NOMO-1 (cell line): ENCODE data around the gene KCTD5.
A peak's percentile ranks its signal among the peaks of the same experiment; 100 is the strongest.
"Not testable (repeated sequence)": the region's sequence is repeated elsewhere in the genome, so short reads cannot be mapped to it uniquely, and the experiment has no call there.

Source experiments
- DNase-seq, 2 experiments: peaks; one replicate each; lab custom pipeline; 2025; ENCODE audit not compliant: unreplicated experiment in 2 of 2; lab: John Stamatoyannopoulos, UW

KCTD5 gene, protein sequence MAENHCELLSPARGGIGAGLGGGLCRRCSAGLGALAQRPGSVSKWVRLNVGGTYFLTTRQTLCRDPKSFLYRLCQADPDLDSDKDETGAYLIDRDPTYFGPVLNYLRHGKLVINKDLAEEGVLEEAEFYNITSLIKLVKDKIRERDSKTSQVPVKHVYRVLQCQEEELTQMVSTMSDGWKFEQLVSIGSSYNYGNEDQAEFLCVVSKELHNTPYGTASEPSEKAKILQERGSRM

DNA sequence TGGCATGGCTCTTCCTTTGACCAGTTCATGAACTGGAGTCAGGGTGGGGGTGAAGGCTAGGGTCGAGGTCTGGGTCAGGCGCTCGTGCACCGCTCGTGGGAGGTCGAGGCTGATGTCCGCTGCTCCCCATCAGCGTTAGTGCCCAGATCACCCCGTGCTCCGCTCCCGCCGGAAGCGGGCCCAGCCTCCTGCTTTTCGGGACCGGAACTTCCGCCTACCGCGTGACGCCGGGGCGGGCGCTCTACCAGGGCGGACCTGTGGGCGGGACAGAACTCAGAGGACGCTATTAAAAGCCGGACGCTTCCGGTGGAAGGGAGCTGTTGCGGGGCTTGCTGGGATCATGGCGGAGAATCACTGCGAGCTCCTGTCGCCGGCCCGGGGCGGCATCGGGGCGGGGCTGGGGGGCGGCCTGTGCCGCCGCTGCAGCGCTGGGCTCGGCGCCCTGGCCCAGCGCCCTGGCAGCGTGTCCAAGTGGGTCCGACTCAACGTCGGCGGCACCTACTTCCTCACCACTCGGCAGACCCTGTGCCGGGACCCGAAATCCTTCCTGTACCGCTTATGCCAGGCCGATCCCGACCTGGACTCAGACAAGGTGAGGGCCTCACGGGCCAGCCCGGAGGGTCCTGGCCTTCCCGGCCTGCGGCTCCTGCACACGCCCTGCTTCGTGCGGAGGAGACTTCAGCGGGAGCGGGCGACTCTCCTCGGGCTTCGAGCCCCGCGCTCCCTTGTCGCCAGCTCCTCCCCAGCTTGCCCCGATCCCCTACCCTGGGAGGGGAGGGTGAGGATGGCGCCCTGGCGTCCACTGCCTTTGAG lies at the start of gene KCTD5:
Gene KCTD5 (plus strand): TSS at position 315 of the 813 bp plus-strand sequence. CDS start 26 bp downstream, at position 341.
- DNase-seq = peak; percentile 92 to 94

DNA sequence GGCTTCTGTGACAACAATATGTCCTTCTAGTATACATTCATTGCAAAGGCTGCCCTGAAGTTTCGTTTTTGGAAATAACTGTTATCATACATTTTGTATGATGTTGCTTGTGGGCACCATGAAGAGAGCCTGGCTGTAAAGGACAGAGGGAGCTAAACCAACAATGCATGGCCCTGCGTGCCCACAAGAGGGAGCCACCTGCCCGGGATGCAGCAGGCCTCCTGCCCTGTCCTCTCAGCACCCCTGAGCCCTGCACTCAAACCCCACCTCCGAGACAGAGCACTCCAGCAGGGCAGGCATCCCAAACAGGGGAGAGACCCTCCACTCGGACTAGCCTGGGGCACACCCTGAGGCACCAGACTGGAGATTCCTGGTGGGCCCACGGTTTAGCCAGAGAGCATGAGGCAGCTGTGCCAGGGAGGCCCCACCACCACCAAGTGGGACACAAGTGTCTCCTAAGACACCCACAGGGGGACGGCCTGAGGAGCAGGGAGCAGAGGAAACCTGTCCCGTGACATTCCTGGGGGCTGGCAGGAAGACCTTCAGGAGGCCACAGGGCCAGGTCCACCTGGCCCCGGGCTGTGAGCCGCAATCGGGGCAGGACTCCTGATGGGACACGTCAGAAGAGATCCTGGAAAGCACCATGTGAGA lies 43.1 kb upstream of the KCTD5 start:
- DNase-seq = not testable (repeated sequence)

DNA sequence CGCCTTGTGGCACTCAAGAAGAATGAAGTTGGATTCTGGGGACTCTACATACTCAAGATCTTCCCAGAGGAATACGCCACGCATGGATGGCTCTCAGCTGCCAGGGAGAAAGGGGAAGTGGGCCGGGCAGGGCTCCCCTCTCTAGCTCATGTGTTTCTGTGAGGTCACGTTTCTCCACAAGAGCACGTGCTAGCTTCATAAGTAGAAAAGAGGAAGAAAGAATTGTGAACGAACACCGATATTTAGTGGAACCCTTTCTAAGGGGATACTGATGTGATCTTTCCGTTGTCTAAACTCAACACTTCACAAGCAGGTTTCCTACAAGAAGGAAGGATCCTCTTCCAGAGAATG lies 42.6 kb upstream of the KCTD5 start:
- not testable (repeated sequence) for DNase-seq

DNA sequence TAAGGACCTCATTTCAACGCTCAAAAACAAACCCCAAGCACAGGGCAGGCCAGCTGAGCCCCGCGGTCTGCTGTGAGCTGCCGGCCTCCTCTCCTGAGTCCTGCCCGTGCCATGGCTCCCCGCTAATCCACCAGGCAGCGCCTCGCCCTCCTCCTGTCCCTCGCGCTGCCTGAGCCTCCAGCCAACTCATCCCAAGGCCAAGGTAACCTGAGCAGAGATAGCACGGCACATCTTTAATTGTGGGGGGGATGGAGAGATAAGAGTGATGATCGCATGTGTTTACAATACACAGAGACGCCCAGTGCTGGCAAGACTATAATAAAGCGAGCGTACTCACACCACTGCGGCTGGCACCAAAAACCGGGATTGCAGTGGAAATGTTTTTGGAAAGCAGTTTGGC lies 39.8 kb upstream of the KCTD5 start:
- not testable (repeated sequence) for DNase-seq

DNA sequence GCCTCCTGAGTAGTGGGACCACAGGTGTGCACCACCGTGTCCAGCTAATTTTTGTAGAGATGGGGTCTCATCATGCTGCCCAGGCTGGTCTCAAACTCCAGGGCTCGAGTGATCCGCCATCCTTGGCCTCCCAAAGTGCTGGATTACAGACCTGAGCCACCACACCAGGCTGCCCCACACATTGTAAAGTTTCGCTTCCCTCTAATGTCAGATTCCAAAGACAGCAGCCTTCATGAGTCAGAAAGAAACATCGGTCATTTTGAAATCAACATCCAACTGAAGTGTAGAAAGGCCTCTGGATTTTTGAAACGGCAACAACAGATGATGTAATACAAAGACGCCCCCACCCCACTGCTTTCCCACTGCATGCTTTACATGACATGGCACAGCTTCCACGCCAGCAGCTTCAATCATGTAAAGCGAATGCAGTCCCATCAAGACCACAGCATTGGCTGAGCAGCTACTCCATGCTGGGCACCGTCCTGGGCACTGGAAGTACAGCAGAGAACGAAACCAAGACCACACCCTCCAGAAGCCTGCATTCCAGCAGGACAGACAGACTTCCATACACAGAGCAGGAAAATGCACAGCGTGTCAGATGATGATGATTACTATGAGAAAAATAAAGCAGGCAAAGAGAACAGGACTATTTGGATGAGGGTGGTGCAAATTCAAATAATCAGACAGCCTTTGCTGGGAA lies 37.4 kb upstream of the KCTD5 start:
- DNase-seq = not testable (repeated sequence)

DNA sequence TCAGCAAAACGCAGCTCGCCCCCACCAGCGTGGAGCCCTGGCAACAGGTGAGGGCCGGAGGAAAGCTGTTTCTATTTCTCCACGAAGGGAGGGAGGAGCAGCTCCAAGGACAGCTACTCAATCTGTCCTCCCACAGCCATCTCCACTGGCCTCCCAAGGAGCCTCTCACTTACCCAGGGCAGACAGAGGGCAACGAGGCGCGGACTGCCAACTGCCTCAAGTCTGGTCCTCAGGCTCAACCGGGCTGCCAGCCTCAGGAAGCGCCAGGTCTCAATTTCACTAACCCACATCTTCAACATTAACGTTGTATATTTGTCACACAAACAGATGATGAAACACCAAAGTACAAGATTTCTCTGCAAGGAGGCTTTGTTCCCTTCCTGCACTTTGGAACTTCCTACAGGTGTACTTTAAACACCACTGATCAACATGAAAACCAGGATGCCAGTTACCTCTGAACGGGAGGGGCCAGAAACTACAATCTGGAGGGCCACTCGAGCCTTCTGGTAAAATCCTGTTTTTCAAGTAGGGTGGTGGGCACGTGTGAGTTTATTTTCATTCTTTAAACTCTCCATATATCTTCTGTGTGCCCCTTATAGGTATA lies 31.0 kb upstream of the KCTD5 start:
- not testable (repeated sequence) for DNase-seq

DNA sequence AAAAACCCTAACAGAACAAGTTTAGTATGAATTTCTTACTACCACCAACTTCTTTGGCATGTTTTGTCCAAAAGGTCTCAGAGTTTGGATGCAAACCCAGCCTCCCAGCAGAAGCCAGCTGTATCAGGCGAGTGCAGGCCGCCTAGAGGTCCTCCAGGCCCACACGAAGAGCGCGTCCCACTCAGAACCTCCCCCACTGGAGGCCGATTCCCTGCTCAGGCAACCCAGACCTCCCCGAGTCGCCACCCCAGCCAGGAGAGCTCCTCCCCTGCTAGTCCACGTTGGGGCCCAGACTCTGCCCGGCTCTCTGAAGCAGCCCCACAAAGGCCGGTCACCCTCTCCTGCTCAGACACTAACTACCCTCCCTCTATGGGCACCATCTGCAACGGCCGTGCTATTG lies 28.4 kb upstream of the KCTD5 start:
- not testable (repeated sequence) for DNase-seq

DNA sequence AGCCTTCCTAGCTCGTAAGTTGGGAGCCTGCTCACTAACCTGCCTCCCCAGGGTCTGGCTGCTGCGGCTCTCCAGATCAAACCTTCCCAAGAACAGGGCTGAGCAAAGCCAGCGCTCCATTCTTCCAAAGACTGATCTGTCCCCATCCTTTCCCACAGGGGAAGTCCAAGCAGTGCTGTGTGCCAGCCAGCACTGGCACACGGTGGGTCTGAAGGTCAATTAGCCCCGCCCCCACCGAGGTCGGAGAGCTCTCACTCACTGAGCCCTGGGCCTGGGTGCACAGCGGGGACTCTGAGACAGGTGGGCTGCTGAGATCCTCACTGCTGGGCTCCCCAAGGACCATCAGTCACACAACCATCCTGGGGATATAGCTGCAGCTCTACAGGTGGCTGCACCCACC lies 27.4 kb upstream of the KCTD5 start:
- not testable (repeated sequence) for DNase-seq

DNA sequence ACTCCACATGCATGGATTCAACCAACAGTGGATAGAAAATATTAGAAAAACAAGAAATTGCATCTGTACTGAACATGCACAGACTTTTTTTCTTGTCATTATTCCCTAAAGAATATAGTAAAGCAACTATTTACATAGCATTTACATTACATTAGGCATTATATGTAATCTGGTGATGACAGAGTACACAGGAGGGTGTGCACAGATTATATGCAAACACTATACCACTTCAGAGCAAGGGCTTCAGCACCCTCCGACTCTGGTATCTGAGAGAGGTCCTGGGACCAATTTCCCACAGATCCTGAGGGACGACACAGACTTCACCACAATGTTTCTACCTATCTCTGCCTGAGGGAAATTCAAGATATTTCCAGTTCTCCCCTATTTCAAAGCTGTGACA lies 25.3 kb upstream of the KCTD5 start:
- DNase-seq = no peak

DNA sequence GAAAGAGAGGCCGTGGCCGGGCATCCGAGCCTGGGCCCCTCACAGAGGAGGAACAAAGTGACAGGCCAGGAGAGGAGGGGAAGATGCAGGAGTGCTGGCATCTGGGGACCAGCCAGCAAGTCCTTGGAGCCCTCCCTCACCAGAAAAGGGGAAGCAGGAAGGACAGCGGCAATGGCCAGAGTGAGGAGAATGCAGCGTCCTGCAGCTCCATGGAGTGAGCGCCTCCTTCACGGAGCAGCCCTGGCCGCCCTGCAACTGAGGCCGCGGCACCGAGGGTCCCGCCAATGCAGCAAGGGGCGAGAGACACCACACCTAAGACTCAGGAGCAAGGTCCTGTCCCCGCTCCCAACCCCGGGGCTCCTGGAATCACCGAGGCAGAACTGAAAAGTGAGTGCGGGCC lies 24.5 kb upstream of the KCTD5 start:
- not testable (repeated sequence) for DNase-seq

DNA sequence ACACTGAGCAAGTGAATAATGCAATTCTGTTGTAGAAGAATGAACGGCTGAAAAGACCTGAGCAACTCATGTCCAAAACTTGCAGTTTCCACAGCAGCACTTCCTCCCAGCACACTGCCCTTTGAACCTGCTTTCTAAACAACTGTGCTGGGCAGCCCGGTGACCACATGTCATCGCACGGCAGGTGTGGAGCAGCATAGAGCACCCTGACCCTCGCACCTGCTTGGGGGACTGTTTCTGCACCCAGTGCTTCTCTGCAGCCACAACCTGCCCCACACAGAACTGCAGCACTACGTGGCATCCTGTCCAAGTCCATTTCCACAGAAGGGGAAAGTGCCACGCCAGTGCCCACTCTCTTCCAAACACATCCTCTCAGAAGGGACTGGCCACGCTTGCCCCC lies 22.8 kb upstream of the KCTD5 start:
- DNase-seq = not testable (repeated sequence)

DNA sequence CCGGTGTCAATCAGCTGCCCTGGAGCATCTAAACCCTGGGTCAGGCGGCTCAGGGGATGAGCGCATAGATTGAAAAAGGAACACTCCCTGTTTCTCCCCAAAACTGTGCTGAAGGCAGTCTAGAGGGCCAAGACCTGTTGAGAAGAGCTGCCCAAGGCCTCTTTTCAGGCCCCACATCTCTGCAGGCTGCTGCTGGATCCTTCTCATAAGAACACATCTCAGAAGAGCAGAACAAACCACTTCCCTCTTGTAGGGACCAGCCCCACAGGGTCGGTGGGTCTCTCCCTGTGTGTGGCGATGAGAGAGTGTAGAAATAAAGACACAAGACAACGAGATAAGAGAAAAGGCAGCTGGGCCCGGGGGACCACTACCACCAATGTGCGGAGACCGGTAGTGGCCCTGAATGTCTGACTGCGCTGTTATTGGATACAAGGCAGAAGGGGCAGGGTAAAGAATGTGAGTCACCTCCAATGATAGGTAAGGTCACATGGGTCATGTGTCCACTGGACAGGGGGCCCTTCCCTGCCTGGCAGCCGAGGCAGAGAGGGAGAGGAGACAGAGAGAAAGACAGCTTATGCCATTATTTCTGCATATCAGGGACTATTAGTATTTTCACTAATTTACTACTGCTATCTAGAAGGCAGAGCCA lies 22.2 kb upstream of the KCTD5 start:
- DNase-seq = not testable (repeated sequence)

DNA sequence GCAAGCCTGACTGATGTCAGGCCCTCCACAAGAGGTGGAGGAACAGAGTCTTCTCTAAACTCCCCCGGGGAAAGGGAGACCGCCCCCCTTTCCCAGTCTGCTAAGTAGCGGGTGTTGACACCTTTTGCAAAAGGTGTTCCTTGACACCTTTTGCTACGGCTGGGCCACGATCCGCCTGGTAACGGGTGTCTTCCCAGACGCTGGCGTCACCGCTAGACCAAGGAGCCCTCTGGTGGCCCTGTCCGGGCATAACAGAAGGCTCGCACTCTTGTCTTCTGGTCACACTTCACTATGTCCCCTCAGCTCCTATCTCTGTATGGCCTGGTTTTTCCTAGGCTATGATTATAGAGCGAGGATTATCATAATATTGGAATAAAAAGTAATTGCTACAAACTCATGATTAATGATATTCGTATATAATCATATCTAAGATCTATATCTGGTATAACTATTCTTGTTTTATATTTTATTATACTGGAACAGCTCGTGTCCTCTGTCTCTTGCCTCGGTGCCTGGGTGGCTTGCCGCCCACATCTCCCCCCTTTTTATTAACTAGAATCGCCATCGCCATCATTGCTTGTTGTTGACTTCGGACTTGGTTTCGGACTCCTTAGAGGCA lies 21.5 kb upstream of the KCTD5 start:
- DNase-seq = peak in 1 of 2 experiments; percentile 1

DNA sequence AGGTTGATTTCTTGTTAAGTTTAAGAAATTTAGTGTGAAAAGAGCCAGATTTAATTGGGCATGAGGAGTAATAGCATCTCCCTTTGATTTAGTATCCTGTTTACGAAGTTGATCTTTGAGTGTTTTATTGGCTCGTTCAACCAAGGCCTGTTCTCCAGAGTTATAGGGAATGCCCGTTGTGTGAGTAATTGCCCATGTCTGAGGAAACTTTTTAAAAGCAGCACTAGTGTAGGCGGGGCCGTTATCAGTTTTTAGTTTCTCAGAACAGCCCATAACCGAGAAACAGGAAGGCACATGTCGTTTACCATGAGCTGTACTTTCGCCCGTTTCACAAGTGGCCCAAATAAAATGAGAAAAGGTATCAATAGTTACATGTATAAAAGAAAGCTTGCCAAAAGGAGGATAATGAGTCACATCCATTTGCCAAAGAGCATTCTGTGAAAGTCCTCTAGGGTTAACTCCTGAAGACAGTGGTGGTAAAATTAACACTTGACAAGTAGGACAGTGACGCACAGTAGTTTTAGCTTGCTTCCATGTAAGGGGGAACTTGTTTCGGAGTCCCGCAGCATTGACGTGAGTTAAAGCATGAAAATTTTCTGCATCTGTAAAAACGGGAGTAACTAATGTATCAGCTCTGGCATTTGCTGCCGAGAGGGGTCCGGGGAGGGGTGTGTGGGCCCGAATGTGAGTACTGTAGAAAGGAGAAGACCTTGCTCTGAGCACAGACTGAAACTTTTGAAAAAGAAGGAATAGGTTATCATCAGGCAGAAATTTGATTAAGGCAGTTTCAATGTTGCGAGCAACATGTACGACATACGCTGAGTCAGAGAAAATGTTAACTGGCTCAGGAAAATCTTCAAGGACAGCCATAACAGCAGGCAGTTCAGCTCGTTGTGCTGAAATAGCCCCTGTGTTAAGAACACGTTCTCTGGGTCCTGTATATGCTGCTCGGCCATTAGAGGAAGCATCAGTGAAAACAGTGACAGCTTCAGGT lies 18.5 kb upstream of the KCTD5 start:
- DNase-seq = peak; percentile 51 to 77

DNA sequence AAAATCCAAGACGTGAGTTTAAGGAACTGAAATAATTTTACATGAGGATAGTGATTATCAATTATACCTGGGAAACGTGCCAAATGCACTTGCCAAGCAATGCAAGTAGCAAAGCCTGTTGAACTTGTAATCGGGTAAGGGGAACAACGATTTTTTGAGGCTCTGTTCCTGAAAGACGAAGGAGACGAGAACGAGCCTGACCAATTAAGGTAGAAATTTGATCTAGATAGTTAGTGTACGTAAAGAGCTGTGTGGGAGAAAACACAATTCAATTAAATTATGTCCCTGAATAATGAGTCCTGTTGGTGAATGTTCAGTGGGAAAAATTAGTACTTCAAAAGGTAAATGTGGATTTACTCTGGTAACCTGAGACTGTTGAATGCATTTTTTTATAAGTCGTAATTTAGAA lies 17.7 kb upstream of the KCTD5 start:
- DNase-seq = no peak

DNA sequence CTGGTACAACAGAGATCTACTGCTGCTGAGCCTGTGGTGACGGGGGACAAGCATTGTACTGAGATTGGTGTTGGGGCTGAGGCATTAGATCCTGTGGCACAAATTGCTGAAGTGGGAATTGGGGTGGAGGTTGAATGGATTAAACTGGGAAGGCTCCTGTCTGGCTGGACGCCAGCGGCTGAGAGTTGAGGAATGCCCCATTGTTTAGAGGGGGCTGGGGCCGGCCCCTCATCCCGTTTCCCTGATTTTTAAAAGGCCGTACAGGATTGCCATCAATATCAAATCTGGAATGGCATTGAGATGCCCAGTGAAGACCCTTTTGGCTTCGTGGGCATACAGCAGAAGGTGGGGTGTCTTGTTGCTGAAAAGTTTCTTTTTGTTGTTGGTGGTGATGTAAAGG lies 15.7 kb upstream of the KCTD5 start:
- DNase-seq = not testable (repeated sequence)

DNA sequence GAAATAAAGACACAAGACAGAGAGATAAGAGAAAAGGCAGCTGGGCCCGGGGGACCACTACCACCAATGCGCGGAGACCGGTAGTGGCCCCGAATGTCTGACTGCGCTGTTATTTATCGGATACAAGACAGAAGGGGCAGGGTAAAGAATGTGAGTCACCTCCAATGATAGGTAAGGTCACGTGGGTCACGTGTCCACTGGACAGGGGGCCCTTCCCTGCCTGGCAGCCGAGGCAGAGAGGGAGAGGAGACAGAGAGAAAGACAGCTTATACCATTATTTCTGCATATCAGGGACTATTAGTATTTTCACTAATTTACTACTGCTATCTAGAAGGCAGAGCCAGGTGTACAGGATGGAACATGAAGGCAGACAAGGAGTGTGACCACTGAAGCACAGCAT lies 12.7 kb upstream of the KCTD5 start:
- DNase-seq = not testable (repeated sequence)

DNA sequence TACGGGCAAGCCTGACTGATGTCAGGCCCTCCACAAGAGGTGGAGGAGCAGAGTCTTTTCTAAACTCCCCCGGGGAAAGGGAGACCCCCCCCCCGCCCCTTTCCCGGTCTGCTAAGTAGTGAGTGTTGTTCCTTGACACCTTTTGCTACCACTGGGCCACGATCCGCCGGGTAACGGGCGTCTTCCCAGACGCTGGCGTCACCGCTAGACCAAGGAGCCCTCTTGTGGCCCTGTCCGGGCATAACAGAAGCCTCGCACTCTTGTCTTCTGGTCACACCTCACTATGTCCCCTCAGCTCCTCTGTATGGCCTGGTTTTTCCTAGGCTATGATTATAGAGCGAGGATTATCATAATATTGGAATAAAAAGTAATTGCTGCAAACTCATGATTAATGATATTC lies 12.3 kb upstream of the KCTD5 start:
- DNase-seq = peak in 1 of 2 experiments; percentile 24

DNA sequence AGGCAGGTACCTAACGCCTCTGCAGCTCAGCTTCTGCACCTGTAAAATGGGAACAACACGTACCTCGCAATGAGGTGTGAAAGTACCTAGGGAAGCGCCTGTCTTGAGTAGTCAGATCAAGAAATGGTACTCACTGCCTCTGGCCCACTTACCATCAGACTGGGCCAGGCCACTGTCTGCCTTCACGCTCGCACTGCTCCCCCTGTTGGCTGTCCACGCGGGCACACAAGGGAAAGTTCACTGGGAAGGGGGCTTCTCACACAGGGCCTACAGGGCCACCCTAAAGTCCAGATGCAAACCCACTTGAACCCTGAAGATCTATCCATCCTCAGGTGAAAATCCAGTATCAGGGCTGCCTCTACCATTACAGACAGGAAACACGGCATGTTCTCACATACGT lies 11.1 kb upstream of the KCTD5 start:
- DNase-seq = not testable (repeated sequence)
